ENCODE data around the gene VPS13C.
"Not testable (repeated sequence)": the region's sequence is repeated elsewhere in the genome, so short reads cannot be mapped to it uniquely, and the experiment has no call there.

- TF ChIP-seq POLR2A, CTCF, EP300 (IDR thresholded peaks at IDR 0.05): not testable (repeated sequence)
Measured at GRCh38 chr15:62048254-62048653, 12.0 kb downstream of the VPS13C start.

Measured in tibial nerve (tissue), 4 donors.